Measurements from ENCODE around the gene IMP4. TPM values are rescaled to one million over a fixed set of nuclear protein-coding genes. Genes with fewer than 3 reads are reported as not detected.

IMP4 gene
- total and polyA plus RNA-seq, 2 of the 13 experiments (the other 11 are each of a cell fraction or from before 2014, with no cell fraction given), result 142 to 158 TPM

DNA sequence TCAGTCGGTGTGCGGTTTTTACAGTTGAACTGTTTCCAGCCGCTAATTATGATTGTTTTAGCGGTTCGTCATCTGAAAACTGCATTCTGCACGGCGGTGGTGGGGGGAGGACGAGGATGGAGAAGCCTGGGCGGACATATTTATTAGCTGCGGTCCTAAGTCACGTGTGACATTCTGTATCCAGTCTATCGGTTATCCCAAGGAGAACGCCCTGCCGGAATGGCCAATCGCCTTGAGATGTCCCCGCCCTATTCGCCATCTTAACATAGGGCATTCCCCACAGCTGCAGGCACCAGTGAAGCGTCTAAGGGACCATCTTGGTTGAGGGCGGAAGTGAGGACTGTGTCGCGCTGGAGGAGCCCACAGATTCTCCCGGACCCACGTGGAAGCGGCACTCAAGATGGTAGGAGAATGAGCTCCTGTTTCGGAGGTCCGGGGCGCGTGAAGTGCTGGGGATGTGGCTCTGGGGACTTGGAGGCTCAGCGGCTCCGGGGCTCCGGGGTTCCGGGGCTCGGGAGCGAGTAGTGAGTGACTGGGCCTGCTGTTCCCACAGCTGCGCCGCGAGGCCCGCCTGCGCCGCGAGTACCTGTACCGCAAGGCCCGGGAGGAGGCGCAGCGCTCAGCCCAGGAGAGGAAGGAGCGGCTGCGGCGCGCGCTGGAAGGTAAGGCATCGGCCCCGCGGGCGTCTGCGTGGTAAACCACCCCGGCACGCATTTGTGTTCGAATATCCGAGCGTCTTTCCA, at the start of gene IMP4 (continued):
- TF ChIP-seq SNAPC4 (CRISPR knock-in tag; IDR thresholded peaks at IDR 0.05), result peak; percentile 77; the same call in 1 of the 2 replicates
- no peak for TF ChIP-seq ATRX (CRISPR knock-in tag; IDR thresholded peaks at IDR 0.05; ENCODE audit: borderline replicate concordance)
- peak; percentile 82; the same call in 1 of the 2 replicates for TF ChIP-seq ZNF343 (CRISPR knock-in tag; IDR thresholded peaks at IDR 0.05)
- no peak for TF ChIP-seq ZNF513 (CRISPR knock-in tag; conservative IDR thresholded peaks at IDR 0.05)
- no peak for TF ChIP-seq PBX3 (CRISPR knock-in tag; IDR thresholded peaks at IDR 0.05; ENCODE audit: borderline replicate concordance)
- TF ChIP-seq KAT7 (CRISPR knock-in tag; IDR thresholded peaks at IDR 0.05; ENCODE audit: borderline replicate concordance), result peak; percentile 77
- TF ChIP-seq ZNF781 (CRISPR knock-in tag; IDR thresholded peaks at IDR 0.05; ENCODE audit: borderline replicate concordance, not compliant biosample characterization), result peak; percentile 83
- 0 out of 2 replicates have a peak, but pooled peaks have one; percentile 23 for TF ChIP-seq ZNF543 (CRISPR knock-in tag; IDR thresholded peaks at IDR 0.05)
- TF ChIP-seq KAT2B (IDR thresholded peaks at IDR 0.05; ENCODE audit: borderline replicate concordance, low read depth, low read length), result no peak
- peak; percentile 81; the same call in 1 of the 2 replicates for TF ChIP-seq NFE2L1 (CRISPR knock-in tag; IDR thresholded peaks at IDR 0.05; ENCODE audit: borderline replicate concordance)
- no peak for TF ChIP-seq NFIC (IDR thresholded peaks at IDR 0.05; ENCODE audit: low read length)
- TF ChIP-seq TERF1 (CRISPR knock-in tag; IDR thresholded peaks at IDR 0.05), result no peak
- no peak for TF ChIP-seq JUNB (CRISPR knock-in tag; IDR thresholded peaks at IDR 0.05; ENCODE audit: borderline replicate concordance)
- TF ChIP-seq MAFF (IDR thresholded peaks at IDR 0.05; ENCODE audit: low read depth, low read length), result no peak
- TF ChIP-seq, protein P1, sequence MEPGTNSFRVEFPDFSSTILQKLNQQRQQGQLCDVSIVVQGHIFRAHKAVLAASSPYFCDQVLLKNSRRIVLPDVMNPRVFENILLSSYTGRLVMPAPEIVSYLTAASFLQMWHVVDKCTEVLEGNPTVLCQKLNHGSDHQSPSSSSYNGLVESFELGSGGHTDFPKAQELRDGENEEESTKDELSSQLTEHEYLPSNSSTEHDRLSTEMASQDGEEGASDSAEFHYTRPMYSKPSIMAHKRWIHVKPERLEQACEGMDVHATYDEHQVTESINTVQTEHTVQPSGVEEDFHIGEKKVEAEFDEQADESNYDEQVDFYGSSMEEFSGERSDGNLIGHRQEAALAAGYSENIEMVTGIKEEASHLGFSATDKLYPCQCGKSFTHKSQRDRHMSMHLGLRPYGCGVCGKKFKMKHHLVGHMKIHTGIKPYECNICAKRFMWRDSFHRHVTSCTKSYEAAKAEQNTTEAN (CRISPR knock-in tag; conservative IDR thresholded peaks at IDR 0.05), result no peak
- TF ChIP-seq ZNF576 (CRISPR knock-in tag; IDR thresholded peaks at IDR 0.05), result no peak
- peak; percentile 85; the same call in 1 of the 2 replicates for TF ChIP-seq EED (CRISPR knock-in tag; IDR thresholded peaks at IDR 0.05)
- TF ChIP-seq ETV6 (CRISPR knock-in tag; conservative IDR thresholded peaks at IDR 0.05), result peak; percentile 59
